ENCODE data around the gene GHR.

The GHR gene

DNA sequence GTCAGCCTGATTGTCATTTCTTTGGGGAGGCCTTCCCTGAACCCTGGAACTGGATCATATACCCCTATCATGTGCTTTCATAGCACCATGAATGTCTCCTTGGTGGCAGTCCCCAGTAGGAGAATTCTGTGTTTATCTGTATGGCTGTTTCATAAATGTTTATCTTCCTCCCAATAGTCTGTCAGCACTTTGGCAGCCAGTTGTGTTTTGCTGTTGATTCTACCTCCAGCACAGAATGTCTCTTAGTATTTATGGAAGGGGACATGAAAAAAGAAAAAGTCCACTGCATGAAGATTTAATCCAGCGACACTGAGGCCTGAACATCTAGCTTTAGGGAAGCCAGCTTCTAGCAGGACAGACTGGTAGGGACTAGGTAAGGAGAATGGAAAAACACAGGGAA, 38.3 kb downstream of the GHR start:
- no peak for DNase-seq (ENCODE audit: extremely low read depth in 1 of 2, low read depth in 1 of 2)

DNA sequence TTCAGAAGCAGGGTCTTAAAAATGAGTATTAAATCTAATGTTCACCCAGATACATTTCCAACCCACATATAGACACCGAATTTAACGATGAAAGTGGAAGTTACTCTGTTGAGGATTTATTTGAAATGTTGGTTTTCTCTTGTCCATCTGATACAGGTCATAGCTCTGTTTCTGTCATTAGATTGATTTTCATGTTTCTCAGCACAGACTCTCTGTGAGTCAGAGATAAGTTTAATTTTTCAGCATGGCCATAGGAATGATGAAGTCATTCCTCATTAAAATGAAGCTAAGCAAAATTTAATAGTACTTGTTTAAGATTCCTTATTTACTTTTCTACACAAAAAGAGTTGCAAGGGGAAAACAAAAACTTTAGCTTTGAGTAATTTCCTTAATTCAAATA, 38.8 kb downstream of the GHR start:
- DNase-seq (ENCODE audit: extremely low read depth in 1 of 2, low read depth in 1 of 2): no peak

DNA sequence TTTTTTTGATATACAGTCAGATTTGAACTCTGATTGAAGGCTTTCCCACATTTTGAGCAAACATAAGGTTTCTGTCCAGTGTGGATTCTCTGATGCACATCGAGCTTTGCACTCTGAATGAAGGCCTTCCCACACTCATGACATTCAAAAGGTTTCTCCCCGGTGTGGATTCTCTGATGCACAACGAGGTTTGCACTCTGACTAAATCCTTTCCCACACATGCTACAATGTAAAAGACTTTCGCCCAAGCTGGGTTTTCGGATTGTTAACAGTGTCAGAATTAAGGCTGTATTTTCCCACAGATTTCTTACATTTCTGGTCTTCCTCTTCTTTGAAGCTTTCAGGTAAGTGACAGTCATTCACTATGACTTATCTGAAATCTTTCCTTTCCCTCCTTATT, 44.3 kb downstream of the GHR start:
- DNase-seq (ENCODE audit: extremely low read depth in 1 of 2, low read depth in 1 of 2): no peak

GRCh38 chr5:42467981-42468524, 44.8 kb downstream of the GHR start:
- DNase-seq (ENCODE audit: extremely low read depth in 1 of 2, low read depth in 1 of 2): no peak

- DNase-seq (ENCODE audit: extremely low read depth in 1 of 2, low read depth in 1 of 2): no peak
Observed at GRCh38 chr5:42483472-42484154, 60.4 kb downstream of the GHR start.

DNA sequence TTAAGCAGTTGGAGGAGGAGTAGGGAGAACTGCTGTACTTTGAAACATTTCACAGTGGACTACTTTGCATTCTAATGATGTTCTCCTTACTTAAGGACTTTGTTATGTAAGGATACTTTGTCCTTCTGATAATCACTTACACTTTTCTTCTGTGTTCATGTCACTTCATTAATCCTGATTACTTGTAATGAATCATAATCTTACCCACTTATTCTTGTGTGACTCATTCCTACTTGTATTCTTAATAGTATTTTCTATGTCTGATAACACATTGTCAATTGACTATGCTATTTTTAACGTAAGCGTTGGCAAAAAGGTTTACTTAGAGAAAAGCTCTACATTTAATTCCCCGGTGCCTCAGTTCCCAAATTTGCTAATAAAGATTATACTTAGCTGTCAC, 63.8 kb downstream of the GHR start:
- no peak for DNase-seq (ENCODE audit: extremely low read depth in 1 of 2, low read depth in 1 of 2)

DNA sequence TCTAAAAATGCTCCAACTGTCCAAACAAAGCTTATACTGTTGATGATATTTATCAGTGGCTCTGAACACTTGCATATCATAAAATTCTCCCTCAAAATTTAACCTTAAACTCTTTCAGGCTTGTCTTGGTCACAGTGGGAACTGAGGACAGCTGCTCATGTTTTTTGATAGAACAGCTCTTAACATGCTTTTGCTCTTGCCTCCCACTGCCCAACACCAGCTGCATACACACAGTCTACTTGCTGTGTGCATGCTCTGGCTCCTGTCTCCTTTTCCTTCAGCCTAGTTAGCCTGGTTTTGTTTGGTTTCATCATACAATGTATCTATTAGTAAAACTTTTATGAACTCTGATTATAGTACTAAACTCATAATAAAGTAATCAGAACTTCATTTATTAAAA, 64.6 kb downstream of the GHR start:
- no peak for DNase-seq (ENCODE audit: extremely low read depth in 1 of 2, low read depth in 1 of 2)

DNA sequence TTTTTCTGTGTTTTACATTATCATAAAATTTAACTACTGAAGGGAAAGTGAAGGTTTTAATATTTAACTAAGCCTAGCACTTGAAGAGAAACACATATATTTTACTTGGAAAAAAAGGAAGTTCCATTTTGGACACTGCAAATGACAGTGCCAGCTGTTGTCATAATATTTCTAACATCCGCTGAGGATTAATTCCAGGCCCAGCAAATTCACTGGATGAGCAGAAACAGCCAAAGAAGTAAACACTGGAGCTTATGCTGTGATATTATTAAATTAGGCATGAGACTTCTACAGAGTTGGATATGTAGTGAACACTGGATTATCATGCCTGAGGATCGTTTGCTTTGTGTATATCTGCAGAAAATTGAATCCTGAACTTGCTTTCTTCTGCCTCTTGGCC, 67.6 kb downstream of the GHR start:
- DNase-seq (ENCODE audit: extremely low read depth in 1 of 2, low read depth in 1 of 2): no peak

DNA sequence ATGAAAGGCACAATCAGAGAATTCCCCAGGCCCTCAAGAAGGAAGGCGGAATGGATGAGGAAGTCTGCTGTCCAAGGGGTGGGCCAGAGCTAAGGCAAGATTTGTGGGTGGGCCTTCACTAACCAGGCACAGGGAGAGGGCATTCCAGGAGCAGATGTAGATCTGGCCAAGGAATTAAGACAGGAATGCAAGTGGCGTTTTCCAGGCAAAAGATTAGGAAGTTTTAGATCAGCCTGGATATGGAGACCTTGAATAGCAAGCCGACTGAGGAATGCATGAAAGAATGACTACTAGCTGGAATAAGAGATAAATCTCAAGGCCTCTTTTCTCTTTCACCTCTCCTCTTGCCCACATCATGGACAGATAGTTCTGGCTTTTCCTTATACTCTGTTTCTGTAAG, 68.5 kb downstream of the GHR start:
- no peak for DNase-seq (ENCODE audit: extremely low read depth in 1 of 2, low read depth in 1 of 2)

- DNase-seq (ENCODE audit: extremely low read depth in 1 of 2, low read depth in 1 of 2): no peak
Observed at GRCh38 chr5:42492974-42493373, 69.7 kb downstream of the GHR start.

GRCh38 chr5:42494414-42494813, 71.2 kb downstream of the GHR start:
- DNase-seq (ENCODE audit: extremely low read depth in 1 of 2, low read depth in 1 of 2): no peak

DNA sequence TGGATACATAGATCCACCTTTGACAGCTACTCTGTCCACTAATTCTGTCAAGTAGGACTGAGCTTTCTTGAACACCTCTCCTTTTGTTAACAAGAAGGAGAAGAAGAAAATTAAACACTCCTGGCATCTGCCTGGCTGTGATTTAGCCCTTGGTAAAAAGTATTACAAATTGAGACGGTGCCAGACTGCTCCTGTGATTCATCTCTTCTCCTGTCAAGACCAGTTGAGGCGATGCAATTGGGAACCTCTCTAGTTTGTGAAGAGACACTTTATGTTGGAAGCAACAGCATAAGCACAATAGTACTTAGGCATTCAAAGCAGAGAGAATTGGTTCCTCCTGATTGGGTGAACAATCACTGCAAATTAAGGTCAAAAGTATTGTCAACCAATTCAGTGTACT, 72.7 kb downstream of the GHR start:
- DNase-seq (ENCODE audit: extremely low read depth in 1 of 2, low read depth in 1 of 2): no peak

DNA sequence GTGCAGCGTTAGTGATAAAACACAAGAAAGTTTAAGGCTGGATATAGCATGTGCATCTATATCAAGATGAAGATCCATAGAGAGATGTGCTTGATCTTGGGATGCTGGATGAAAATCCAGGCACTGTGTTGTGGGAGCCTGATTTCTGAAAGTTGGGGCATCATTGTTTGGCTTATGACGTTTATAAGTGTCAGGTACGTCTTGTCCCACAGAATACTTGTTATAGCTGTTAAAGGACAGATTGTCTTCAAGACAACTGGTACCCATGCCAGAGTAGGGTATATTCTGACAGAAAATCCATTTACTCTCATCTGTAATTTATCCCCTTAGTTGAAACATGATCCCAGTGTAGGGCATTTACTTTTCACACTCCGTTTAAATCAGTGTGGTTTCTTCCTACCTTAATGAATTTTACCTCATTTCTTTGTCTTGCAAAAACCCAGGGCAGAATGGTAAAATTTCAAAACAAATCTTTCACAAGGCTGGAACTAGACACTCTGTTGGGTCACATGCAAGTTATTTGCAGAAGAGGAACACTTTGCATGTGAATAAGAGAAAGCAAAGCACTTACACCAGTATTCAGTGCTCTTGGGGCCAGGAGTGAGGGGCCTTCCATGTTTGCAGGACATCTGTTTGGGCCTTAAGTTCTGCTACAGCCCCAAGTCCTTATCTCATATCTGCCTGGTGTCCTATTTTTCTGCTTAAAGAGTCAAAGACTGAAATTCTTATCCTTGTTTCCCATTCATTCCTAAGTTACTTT, 73.3 kb downstream of the GHR start:
- DNase-seq (ENCODE audit: extremely low read depth in 1 of 2, low read depth in 1 of 2): no peak

GRCh38 chr5:42498000-42498399, 74.8 kb downstream of the GHR start:
- DNase-seq (ENCODE audit: extremely low read depth in 1 of 2, low read depth in 1 of 2): no peak

DNA sequence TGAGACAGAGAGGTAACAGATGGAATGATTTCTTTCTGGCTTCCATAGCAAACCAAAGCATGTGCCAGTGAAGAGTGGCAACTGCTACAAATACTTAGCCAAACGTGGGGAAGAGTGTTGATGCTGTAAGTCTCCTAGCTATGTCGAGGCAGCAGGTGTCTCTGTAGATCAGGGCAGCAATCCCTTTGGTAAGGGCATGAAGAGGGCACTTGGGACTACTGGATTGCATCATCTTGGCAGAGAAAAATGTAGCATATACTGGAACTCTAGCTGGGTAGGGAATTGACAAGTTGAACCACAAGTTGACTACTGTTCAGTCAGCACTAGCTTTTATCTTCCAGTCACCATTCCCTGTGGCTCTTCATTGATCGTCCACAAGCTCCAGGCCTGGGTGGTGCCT, 75.8 kb downstream of the GHR start:
- no peak for DNase-seq (ENCODE audit: extremely low read depth in 1 of 2, low read depth in 1 of 2)

- no peak for DNase-seq (ENCODE audit: extremely low read depth in 1 of 2, low read depth in 1 of 2)
Observed at GRCh38 chr5:42500003-42500599, 76.9 kb downstream of the GHR start.

GRCh38 chr5:42502613-42503470, 79.6 kb downstream of the GHR start:
- DNase-seq (ENCODE audit: extremely low read depth in 1 of 2, low read depth in 1 of 2): no peak

- DNase-seq (ENCODE audit: extremely low read depth in 1 of 2, low read depth in 1 of 2): no peak
Observed at GRCh38 chr5:42506662-42507061, 83.4 kb downstream of the GHR start.

DNA sequence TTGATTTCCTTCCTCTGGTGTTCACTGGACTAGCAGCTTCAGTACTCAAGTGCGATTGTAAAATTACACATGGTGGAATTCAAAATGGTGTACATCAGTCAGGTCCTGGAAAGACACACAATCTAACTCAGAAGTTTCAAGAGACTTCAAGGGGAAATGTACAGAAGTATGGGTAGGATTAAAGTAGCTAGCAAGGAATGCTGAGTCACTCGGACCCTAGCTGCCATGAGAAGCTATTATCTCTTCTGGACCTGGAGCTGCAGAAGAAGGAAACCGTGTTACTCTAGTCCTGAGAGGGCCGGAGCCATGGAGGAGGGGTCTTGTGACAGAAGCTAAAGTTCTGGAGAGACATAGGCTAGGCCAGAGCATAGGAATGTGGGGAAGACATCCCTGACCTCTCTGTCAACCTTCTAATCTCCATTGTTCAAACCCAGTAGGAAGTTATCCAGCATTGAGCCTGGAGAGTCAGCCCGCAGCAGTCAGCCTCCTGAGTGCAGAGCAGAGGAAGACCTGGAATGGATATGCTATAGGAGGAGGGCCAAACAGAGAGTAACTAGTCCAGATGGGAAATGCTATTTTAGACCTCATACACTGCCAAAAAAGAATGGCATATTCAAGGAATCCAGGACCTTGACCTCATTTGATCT, 84.3 kb downstream of the GHR start:
- no peak for DNase-seq (ENCODE audit: extremely low read depth in 1 of 2, low read depth in 1 of 2)

GRCh38 chr5:42513246-42513645, 90.0 kb downstream of the GHR start:
- DNase-seq (ENCODE audit: extremely low read depth in 1 of 2, low read depth in 1 of 2): no peak

DNA sequence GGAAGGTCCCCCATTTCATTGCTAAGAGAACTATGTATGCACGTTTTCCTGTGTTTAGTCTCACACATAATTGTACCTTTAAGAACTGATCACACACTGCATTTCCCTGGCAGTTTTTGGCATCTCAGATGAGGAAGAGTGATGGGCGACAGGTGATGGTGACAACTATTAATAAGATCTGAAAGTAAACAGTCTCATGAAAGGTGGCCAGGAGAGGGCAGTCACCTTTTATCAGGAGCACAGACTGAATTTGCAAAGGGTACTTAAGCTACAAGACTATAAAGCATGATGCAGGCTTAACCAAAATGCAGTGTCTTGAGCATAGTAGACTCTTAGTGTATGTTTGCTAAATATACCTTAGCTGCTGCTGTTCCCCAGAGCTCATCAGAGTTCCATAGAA, 91.5 kb downstream of the GHR start:
- DNase-seq (ENCODE audit: extremely low read depth in 1 of 2, low read depth in 1 of 2): no peak
